Activated CD8-positive, alpha-beta memory T cell treated with anti-CD3 and anti-CD28 coated beads, Interleukin-2, amount 50 U/mL, for 24 hours (primary cell): ENCODE measurements around the gene UBE2E2.

ENCODE experiments used
- DNase-seq: peaks from one replicate; pipeline ENCODE4 v3.0.0-alpha.2; 2020; ENCODE audit errors: extremely low read depth

The UBE2E2 gene

DNA sequence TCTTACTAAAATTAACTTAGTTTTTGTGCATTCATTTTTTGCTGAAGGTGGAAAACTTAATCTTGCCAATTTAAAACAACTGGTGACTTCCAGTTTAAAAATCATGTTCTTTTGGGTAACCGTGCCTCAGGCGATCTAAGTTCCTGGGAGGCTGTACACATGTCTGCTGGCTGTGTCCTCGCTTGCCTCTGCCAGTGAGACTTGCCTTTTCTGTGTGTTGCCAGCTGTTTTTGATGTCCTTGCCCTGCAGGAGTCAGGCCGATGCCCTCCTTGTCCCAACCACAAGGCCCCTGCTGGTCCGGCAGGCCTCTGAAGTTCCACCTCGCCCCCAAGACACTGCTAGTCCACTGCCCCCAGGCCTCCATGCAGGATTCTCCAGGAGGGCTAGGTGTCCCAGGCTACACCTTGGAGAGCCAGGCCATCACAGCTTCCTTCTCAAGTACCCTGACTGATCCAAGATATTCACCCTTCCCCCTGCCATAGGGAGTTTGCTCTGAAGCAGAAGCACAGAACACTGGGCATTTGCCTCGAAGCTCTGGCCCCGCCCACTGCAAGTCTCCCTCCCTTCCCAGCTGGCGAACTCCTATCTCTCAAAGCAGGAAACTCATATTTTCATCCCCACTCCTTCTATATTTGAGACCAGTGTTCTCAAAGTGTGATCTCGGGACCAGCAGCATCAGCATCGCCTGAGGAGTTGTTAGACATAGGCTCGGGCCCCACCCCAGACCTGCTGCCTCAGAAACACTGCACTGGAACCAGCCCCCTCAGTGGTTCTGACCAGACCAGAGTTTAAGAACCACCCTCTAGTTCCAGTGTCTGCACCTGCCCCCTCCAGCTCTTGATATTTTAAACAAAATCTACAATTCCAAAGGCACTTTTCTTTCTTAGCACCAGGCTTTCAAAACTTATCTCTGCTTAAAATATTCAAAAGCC is 416.8 kb downstream of the UBE2E2 start:
- DNase-seq: no peak

DNA sequence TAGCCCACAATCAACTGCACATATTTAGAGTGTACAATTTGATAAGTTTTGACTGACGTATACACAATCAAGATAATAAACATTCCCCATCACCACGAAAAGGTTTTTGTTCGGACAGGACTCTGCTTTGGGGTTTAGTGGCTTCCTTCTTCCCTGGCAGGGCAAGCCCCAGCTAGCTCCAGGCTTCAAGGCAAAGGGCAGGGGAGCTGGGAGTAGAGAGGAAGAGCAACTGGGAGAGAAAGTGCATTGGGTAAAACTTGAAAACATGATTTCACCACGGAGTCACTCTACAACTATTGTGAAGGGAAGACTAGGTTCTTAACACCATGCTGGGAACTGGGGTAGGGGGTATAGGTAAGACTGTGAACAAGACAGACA is 417.5 kb downstream of the UBE2E2 start:
- no peak for DNase-seq

DNA sequence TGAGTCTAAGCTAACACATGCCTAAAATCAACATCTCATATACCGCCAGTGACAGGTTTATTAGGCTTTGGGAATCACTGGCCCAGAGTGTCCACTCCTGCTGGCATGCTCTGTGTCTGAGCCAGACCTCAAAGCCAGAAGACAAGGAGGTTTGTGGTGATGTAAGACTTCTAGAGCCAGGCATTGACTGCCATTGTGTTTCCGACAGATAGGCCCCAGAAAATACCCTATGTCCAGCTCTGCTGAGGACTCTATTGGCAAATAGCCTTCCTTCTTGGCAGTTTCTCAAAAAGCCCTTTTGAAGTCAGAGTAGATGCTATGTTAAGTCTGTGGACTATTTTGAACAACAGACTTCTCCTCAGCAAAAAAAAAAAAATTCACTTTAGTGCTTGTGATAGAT is 420.7 kb downstream of the UBE2E2 start:
- DNase-seq: no peak

DNA sequence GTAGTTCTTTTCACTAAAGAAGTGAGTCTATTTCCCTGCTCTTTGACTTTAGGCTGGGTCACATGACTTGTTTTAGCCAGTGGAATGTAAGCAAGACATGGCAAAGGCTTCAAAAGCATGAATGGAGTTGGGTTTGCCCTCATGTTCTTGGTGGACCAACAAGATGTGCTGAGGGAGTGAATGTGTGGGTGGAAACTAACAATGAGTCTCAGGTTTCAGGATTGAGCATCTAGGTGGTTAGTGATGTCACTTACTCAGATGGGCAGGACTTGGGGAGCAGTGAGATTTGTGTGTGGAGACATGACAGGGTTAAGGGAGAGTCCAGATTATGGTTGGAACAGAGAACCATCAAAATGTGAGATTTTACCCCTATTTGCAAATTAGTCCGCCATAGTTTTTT is 421.2 kb downstream of the UBE2E2 start:
- no peak for DNase-seq

DNA sequence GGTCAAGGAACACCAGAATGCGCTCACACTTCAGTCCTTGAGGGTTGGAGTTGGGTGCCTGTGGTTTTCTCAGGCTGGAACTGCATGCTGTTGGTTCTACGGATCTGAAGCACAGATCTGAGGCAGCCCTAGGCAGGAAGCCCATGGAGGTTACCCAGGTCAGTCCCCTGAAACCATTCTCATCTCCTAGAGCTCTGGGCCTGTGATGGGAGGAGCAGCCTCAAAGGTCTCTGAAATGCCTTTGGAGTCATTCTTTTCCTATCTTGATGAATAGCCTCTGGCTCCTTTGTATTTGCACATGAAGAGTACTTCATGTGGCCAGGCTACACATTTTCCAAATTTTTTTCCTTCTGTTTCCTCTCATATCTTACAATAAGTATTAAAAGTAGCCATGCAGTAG is 423.3 kb downstream of the UBE2E2 start:
- DNase-seq: no peak

DNA sequence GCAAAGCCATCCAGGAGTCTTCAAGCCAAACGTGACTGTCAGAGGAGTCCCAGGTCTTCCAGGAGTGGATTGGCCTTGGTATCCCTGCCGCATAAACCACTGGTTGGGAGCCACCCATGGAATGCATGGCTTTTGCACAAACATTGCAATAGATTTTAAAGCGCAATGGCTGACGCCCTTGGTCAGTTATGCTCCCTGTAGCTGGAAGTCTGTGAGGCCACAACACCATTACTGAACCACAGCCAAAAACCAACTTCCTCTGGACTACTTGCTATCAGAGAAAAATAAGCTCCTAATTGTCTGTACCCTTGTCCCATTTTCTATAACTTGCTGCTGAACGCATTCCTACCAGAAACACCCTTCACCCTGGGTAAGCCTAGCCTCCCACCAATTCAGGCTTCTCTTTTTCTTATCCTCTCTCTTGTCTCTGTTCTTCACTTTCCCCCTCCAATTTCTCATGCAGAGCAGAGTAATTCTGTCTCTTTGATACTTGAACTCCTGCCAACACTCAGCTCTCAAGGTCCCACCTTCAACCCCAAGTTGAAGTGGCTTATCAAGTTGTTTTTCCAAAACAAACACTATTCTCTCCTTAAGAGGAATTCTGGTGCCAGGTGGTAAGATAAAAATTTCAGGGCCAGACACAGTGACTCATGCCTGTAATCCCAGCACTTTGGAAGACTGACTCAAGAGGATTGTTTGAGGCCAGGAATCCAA is 426.2 kb downstream of the UBE2E2 start:
- DNase-seq: no peak

DNA sequence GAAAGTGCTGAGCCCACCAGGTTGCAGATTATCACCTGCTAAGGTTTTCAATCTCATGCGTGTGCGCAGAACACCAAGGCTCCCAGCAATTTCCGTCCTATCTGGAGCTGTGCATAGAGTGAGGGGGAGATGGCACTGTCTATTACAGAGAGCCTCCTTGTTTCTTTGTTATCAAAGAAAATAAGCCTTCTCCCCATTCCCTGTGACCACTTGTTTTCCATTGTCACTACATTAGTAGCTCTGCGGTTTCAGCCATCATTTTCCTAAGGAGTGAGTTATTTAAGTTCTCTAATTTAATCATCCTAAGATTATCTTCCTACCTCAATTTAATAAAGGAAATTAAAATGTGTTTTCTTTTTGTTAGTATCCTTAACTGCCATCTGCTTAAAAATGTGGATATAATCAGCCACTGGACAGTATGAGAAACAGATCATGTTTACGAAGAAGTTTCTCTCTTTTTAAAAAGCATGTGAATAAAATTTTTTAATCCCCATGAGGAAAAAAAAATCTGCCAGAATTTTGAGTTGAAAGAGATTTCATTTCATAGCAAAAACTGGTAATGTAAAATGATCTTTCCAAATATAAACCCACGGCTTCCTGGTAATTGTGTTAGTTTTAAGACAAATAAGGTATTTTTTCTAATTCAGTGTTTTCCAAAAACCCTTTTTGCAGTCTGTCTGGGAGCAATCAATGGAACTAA is 430.3 kb downstream of the UBE2E2 start:
- DNase-seq: no peak

DNA sequence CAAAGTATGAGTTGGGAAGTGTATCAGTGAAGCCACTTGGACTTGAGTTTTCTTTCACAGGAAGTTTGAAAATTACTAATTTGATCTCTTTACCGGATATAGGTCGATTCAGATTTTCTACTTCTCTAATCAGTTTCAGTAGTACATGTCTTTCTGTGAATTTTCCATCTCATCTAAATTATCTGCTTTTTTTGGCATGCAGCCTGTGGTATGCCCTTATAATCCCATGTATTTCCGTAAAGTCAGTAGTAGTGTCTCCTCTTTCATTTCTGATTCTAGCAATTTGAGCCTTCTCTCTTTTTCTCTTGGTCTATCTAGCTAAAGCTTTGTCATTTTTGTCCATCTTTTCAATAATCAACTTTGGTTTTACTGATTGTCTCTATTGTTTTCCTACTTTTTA is 434.2 kb downstream of the UBE2E2 start:
- DNase-seq: no peak

DNA sequence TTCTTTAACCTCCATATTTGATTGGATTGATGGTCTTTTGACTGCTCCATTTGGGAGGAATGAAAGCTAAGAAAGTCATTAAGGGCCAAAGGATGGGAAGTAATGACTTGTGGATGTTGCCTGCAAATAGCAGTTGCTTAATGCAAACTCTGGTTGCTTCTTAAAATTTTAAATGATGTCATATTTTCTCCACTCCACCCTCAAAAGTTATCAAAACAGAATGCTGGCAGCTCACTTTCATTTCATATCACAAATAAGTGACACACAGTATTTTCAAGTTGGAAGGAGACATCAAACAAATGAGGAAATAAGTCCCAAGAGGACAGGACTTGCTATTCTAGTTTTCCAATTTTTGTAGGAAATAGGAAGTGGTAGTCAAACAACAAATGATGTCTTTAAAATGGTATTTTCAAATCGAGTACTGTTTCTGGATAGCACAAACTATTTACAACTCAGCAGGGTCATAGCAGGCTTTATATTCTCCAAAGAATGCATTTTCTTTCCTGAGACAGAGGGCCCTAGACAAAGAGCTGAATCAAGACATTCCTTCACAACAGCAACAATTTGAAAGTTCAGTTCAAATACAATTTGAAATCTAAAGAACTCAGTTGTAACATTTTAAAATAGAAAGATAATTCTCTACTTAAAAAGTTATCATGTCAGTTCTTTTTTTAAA is 437.5 kb downstream of the UBE2E2 start:
- no peak for DNase-seq
